Measurements from ENCODE around the gene CCL25.
"Not testable (repeated sequence)": the region's sequence is repeated elsewhere in the genome, so short reads cannot be mapped to it uniquely, and the experiment has no call there.

CCL25 gene

GRCh38 chr19:8086849-8087248 is 34.3 kb downstream of the CCL25 start:
- DNase-seq = no peak

- no peak for DNase-seq
Observed at GRCh38 chr19:8087876-8088275, 35.3 kb downstream of the CCL25 start.

GRCh38 chr19:8088752-8089663 is 36.4 kb downstream of the CCL25 start:
- no peak for DNase-seq

GRCh38 chr19:8089664-8090601 is 37.4 kb downstream of the CCL25 start:
- DNase-seq = no peak

- DNase-seq = no peak
Observed at GRCh38 chr19:8090950-8091349, 38.4 kb downstream of the CCL25 start.

GRCh38 chr19:8093740-8094139 is 41.2 kb downstream of the CCL25 start:
- no peak for DNase-seq

- no peak for DNase-seq
Observed at GRCh38 chr19:8094336-8094735, 41.8 kb downstream of the CCL25 start.

GRCh38 chr19:8095354-8095886 is 42.9 kb downstream of the CCL25 start:
- DNase-seq = no peak

GRCh38 chr19:8096071-8096470 is 43.5 kb downstream of the CCL25 start:
- no peak for DNase-seq

- no peak for DNase-seq
Observed at GRCh38 chr19:8097198-8097597, 44.6 kb downstream of the CCL25 start.

GRCh38 chr19:8097681-8098567 is 45.4 kb downstream of the CCL25 start:
- no peak for DNase-seq

GRCh38 chr19:8101311-8101710 is 48.8 kb downstream of the CCL25 start:
- DNase-seq = no peak

GRCh38 chr19:8101910-8102309 is 49.4 kb downstream of the CCL25 start:
- not testable (repeated sequence) for DNase-seq

- no peak for DNase-seq
Observed at GRCh38 chr19:8105471-8105870, 52.9 kb downstream of the CCL25 start.

- no peak for DNase-seq
Observed at GRCh38 chr19:8107301-8107903, 54.8 kb downstream of the CCL25 start.

- no peak for DNase-seq
Observed at GRCh38 chr19:8108560-8109445, 56.2 kb downstream of the CCL25 start.

- no peak for DNase-seq
Observed at GRCh38 chr19:8109455-8109854, 56.9 kb downstream of the CCL25 start.

GRCh38 chr19:8109890-8110662 is 57.5 kb downstream of the CCL25 start:
- DNase-seq = no peak

- DNase-seq = no peak
Observed at GRCh38 chr19:8110931-8111330, 58.4 kb downstream of the CCL25 start.

- no peak for DNase-seq
Observed at GRCh38 chr19:8111376-8111775, 58.8 kb downstream of the CCL25 start.
